OCI-LY1 (cell line): ENCODE data around the gene TMEM239.

Experiments used
- CTCF ChIP-seq: fragments of 200-600 bp; sonication (generic), shearing (Covaris generic); IDR thresholded peaks from 2 replicates; pipeline ENCODE4 v1.5.1; 2017; ENCODE audit warnings: mild to moderate bottlenecking, antibody characterized with exemption, low read length, moderate library complexity, mixed read lengths
- EZH2 ChIP-seq: fragments of 200-600 bp; sonication (generic), shearing (Covaris generic); IDR thresholded peaks from 2 replicates; pipeline ENCODE4 v1.8.0; 2017; ENCODE audit warnings: borderline replicate concordance, mixed run types, mild to moderate bottlenecking, antibody characterized with exemption, low read length, moderate library complexity, mixed read lengths

- TF ChIP-seq CTCF (peak; percentile 37), EZH2 (no peak)
These were observed 49.5 kb downstream of the TMEM239 start for GRCh38 chr20:2865630-2866029.
